Type B pancreatic cell (in vitro differentiated cells): Measurements from ENCODE around the gene MEIS3. TPM values are rescaled to one million over a fixed set of nuclear protein-coding genes. Genes with fewer than 3 reads are reported as not detected.

Experiments used
- DNase-seq: peaks from one replicate; pipeline ENCODE4 v3.0.0; 2021; ENCODE audit warnings: mixed read lengths; ENCODE audit not compliant: unreplicated experiment; ENCODE audit errors: extremely low spot score
- H3K27ac Mint-ChIP-seq: 2 replicates; pipeline ENCODE4 v1.8.0; 2021; ENCODE audit warnings: mild to moderate bottlenecking, mixed read lengths
- H3K27me3 Mint-ChIP-seq: 2 replicates; pipeline ENCODE4 v1.8.0; 2021; ENCODE audit warnings: mixed read lengths
- H3K36me3 Mint-ChIP-seq: 2 replicates; pipeline ENCODE4 v1.8.0; 2021; ENCODE audit warnings: mixed read lengths
- H3K4me1 Mint-ChIP-seq: one replicate; pipeline ENCODE4 v1.8.0; 2021; ENCODE audit warnings: mixed read lengths; ENCODE audit not compliant: unreplicated experiment
- H3K4me3 Mint-ChIP-seq: 2 replicates; pipeline ENCODE4 v1.8.0; 2021; ENCODE audit warnings: mild to moderate bottlenecking, mixed read lengths
- H3K9me3 Mint-ChIP-seq: 2 replicates; pipeline ENCODE4 v1.8.0; 2021; ENCODE audit warnings: mixed read lengths
- CTCF ChIP-seq: fragments of 200-600 bp; sonication (generic); conservative IDR thresholded peaks from 2 replicates; pipeline ENCODE4 v1.5.0; 2021; ENCODE audit warnings: antibody characterized with exemption, mild to moderate bottlenecking
- total RNA-seq: library from RNA; stranded (reverse); gene quantifications from 2 replicates; pipeline ENCODE4 v1.2.1, GENCODE V29; 2021; ENCODE audit warnings: low replicate concordance

Gene MEIS3
- total RNA-seq, 1 donor from 2014 or later = 43.2 TPM

GRCh38 chr19:47377208-47377701, 42.1 kb downstream of the MEIS3 start:
- no peak for DNase-seq
- no peak for TF ChIP-seq CTCF
- H3K9me3 Mint-ChIP-seq = no peaks in the 10 kb centered on the region
- no peaks in the 10 kb centered on the region for H3K4me1 Mint-ChIP-seq
- no peak overlapping the region for H3K27ac Mint-ChIP-seq
- H3K4me3 Mint-ChIP-seq = no peak overlapping the region
- H3K36me3 Mint-ChIP-seq = peaks cover 5% of the 10 kb centered on the region
- H3K27me3 Mint-ChIP-seq = no peaks in the 10 kb centered on the region

GRCh38 chr19:47376589-47377144, 42.7 kb downstream of the MEIS3 start:
- Mint-ChIP-seq H3K36me3 (peaks cover 8% of the 10 kb centered on the region), H3K4me3 (no peak overlapping the region), H3K27me3 (no peaks in the 10 kb centered on the region), H3K9me3 (no peaks in the 10 kb centered on the region), H3K27ac (no peak overlapping the region), H3K4me1 (no peaks in the 10 kb centered on the region)
- TF ChIP-seq CTCF = no peak
- no peak for DNase-seq

- Mint-ChIP-seq H3K4me3 (no peak overlapping the region), H3K4me1 (no peaks in the 10 kb centered on the region), H3K27ac (no peak overlapping the region), H3K36me3 (peaks cover 3% of the 10 kb centered on the region), H3K27me3 (no peaks in the 10 kb centered on the region), H3K9me3 (no peaks in the 10 kb centered on the region)
- no peak for TF ChIP-seq CTCF
- DNase-seq = no peak
These were observed 43.4 kb downstream of the MEIS3 start for GRCh38 chr19:47375694-47376588.

GRCh38 chr19:47374876-47375693, 44.2 kb downstream of the MEIS3 start:
- Mint-ChIP-seq H3K9me3 (no peaks in the 10 kb centered on the region), H3K36me3 (peaks cover 7% of the 10 kb centered on the region), H3K4me3 (no peak overlapping the region), H3K27ac (no peak overlapping the region), H3K27me3 (no peaks in the 10 kb centered on the region), H3K4me1 (no peaks in the 10 kb centered on the region)
- DNase-seq = no peak
- no peak for TF ChIP-seq CTCF
